Activated T-helper 9 cell treated with anti-CD3 and anti-CD28 coated beads, Interleukin-2, amount 50 U/mL, for 16 hours (primary cell): ENCODE data around the gene PLCL2.
"Not testable (repeated sequence)": the region's sequence is repeated elsewhere in the genome, so short reads cannot be mapped to it uniquely, and the experiment has no call there.

Experiments used
- DNase-seq: peaks from one replicate; pipeline ENCODE4 v3.0.0-alpha.2; 2020; ENCODE audit warnings: low read depth

Gene PLCL2

GRCh38 chr3:16917256-16917935 is 32.6 kb downstream of the PLCL2 start:
- no peak for DNase-seq

- DNase-seq, result no peak
Measured at GRCh38 chr3:16917980-16918682, 33.4 kb downstream of the PLCL2 start.

DNA sequence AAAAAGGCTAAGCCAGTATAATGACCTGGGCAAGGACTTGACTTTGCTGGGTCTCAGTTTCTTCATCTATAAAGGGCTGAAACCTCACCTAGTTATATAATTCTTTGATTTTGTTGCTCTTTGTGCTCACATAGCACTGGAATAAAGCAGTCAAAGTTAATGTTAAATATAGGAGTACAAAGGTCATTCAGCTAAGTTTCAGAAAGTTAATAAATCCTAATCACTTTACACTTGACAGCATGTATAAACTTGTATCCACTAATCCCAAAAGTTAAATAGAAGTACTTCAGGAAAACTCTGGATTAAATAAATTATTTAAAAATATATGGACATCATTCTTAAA is 33.9 kb downstream of the PLCL2 start:
- DNase-seq, result no peak

- DNase-seq, result no peak
Measured at GRCh38 chr3:16923112-16923511, 38.4 kb downstream of the PLCL2 start.

- DNase-seq, result no peak
Measured at GRCh38 chr3:16927485-16927884, 42.7 kb downstream of the PLCL2 start.

DNA sequence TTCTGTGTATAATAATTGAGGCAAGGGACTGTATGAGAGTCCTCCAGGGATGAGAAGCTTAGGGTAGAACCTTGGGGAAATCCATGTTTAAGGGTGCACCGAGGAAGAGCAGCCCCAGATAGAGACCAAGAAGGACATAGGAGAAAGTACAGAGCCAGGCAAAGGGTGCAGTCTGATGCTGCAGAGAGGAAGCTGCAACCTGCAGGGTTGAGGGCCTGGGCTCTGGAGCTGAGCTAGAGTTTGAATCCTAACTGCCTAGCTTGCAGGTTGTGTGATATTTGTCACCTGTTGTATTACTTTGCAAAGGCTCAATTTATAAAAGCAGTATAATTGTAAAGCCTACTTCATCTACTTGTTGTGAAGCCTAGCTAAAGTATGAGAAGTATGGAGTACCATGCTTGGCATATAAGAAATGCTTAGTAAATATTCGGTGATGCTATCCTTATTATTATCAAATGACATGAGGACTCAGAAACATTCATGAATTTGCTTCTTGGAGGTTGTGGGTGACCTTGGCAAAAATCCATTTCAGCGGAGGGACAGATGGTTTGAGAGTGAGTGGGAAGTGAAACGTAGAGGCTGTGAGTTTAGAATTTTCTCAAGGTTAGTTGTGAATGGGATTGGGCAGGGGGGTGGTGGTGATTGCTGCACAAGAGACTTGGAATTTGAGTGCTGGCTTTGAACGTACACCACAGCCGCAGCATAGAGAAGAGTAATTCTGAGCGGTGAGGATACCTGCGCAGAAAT is 43.8 kb downstream of the PLCL2 start:
- no peak for DNase-seq

DNA sequence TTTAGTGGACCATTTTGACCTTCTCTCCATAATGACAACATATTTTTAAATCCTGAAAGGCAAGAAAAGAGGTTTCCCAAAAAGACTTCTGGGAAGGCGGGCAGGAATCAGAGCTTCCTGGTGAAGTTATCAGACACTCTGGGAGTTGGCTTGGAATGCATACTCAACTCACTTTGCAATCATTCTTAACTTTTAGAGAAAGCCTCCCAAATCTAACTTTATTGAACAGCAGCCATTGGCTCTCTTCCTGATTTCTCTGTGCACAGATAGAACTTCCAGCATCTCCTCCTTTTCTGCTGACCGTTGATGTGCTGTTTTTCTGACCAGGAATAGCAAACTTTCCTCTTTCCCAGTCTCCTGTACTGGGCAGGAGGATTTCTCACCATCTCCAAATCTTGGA is 44.6 kb downstream of the PLCL2 start:
- no peak for DNase-seq

GRCh38 chr3:16932877-16933276 is 48.1 kb downstream of the PLCL2 start:
- DNase-seq, result no peak

DNA sequence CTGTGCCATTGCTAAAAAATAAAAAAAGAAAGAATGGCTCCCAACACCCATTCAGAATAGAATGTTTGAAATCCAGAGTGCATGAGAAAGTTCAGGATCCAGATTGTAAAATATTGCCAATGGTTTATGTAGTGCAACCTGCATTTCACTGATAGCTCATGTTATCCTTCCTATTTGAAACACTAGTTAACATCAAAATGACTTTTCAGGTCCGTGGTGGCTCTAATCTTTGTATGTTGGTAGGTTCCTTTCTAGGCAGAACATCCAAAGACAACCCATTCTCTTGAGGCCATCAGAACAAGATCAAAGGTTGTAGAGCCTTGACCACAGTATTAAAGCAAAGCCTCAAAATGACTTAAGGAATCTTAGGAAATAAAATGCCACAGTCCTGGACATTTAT is 51.0 kb downstream of the PLCL2 start:
- no peak for DNase-seq

- DNase-seq, result no peak
Measured at GRCh38 chr3:16936233-16936632, 51.5 kb downstream of the PLCL2 start.

DNA sequence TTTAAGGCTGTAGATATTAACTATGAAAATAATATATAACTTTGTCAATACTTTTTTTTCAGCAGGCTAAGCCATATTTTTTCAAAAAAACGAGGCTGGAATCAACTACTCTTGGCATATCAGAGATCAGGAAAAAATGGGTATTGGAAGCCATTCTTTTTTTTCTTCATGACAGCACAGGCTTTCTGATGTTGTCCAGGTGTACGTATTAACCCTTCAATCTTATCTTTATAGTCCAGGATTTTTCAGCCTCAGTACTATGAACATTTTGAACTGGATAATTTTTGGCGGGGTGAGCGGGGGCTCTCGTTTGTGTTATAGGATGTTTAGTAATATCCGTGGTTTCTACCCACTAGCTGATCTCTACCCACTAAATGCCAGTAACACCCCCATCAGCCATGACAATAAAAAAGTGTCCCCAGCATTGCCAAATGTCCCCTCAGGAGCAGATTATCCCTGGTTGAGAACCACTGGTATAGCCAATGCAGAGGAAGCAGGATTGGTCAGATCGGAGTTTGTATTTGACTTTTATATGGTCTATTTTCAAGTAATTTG is 52.0 kb downstream of the PLCL2 start:
- DNase-seq, result no peak

GRCh38 chr3:16937326-16937845 is 52.6 kb downstream of the PLCL2 start:
- DNase-seq, result no peak

- DNase-seq, result no peak
Measured at GRCh38 chr3:16940769-16941700, 56.3 kb downstream of the PLCL2 start.

- no peak for DNase-seq
Measured at GRCh38 chr3:16942955-16943354, 58.2 kb downstream of the PLCL2 start.

DNA sequence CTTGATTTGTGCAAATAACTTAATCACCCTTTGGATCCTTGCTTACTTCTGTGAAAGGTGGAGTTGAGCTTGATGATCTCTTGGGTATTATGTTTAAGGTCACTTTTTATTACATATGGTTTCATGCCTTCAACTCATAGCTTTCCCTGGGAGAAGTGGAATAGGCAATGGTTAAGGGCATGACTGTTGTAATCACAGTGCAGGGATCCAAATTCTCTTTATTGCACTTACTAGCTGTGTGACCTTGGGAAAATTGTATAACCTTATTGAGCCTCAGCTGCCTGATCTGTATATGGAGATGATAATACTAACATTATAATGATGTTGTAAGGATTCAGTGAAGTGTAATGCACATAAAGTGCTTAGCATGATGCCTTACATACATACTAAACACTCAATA is 59.1 kb downstream of the PLCL2 start:
- DNase-seq, result no peak

- no peak for DNase-seq
Measured at GRCh38 chr3:16944356-16944755, 59.6 kb downstream of the PLCL2 start.

- DNase-seq, result no peak
Measured at GRCh38 chr3:16945330-16945729, 60.6 kb downstream of the PLCL2 start.

- DNase-seq, result no peak
Measured at GRCh38 chr3:16950282-16950681, 65.5 kb downstream of the PLCL2 start.

- no peak for DNase-seq
Measured at GRCh38 chr3:16950845-16951244, 66.1 kb downstream of the PLCL2 start.

DNA sequence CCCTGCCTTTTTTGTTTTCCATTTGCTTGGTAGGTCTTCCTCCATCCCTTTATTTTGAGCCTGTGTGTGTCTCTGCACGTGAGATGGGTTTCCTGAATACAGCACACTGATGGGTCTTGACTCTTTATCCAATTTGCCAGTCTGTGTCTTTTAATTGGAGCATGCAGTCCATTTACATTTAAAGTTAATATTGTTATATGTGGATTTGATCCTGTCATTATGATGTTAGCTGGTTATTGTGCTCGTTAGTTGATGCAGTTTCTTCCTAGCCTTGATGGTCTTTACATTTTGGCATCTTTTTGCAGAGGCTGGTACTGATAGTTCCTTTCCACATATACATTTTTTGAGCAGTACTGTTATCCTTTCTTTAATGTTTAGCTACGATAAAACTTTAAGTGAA is 73.1 kb downstream of the PLCL2 start:
- DNase-seq, result not testable (repeated sequence)

DNA sequence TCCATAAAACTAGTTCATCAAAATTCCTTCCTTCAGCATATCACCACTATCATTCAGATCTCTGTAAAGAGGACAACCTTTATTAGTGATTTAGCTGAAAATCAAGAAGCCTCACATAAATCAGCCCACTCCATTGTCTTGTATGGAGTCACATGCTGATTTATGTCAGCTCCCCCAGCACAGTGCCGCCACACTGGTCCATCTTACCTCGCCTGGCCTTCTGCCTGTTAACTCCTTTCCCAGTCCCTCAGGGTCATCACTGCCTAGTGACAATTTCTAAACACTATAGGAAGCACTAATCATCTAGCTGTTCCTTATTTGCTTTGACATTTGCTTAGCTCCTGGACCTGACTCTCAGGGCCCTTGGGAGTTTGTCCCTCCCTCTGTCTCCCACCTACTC is 75.4 kb downstream of the PLCL2 start:
- DNase-seq, result no peak
